Mesendoderm (in vitro differentiated cells): Measurements from ENCODE around the gene ATP13A1.

Experiments used
- DNase-seq: peaks from one replicate; pipeline ENCODE4 v3.0.0; 2013
- H2AK5ac ChIP-seq: 2 replicates; pipeline ENCODE4 v1.6.1; 2013; ENCODE audit warnings: low read length, inconsistent platforms
- H2BK120ac ChIP-seq: 2 replicates; pipeline ENCODE4 v1.6.1; 2013; ENCODE audit warnings: low read depth, mild to moderate bottlenecking, low read length, moderate library complexity, mixed read lengths
- H2BK15ac ChIP-seq: replicated peaks from 2 replicates; pipeline ENCODE4 v1.6.1; 2013; ENCODE audit warnings: low read depth, mild to moderate bottlenecking, moderate library complexity
- H2BK5ac ChIP-seq: 2 replicates; pipeline ENCODE4 v1.6.1; 2013; ENCODE audit warnings: low read length, inconsistent platforms
- H3K18ac ChIP-seq: 2 replicates; pipeline ENCODE4 v1.6.1; 2013; ENCODE audit warnings: mild to moderate bottlenecking, low read length, mixed read lengths
- H3K23ac ChIP-seq: one replicate; pipeline ENCODE4 v1.6.1; 2013; ENCODE audit warnings: low read length
- H3K27ac ChIP-seq: 2 replicates; pipeline ENCODE4 v1.5.1; 2013; ENCODE audit warnings: low read depth, mild to moderate bottlenecking, inconsistent platforms, low read length, moderate library complexity
- H3K27me3 ChIP-seq: 2 replicates; pipeline ENCODE4 v1.6.1; 2013; ENCODE audit warnings: low read length, control low read depth, mild to moderate bottlenecking, inconsistent platforms; ENCODE audit not compliant: insufficient read depth, poor library complexity
- H3K36me3 ChIP-seq: 2 replicates; pipeline ENCODE4 v1.6.1; 2013; ENCODE audit warnings: low read length, inconsistent platforms; ENCODE audit not compliant: control insufficient read depth, insufficient read depth
- H3K4ac ChIP-seq: one replicate; pipeline ENCODE4 v1.6.1; 2013; ENCODE audit warnings: low read depth, mild to moderate bottlenecking, low read length, moderate library complexity
- H3K4me1 ChIP-seq: 2 replicates; pipeline ENCODE4 v1.6.1; 2013; ENCODE audit warnings: low read depth, low read length, inconsistent platforms; ENCODE audit not compliant: control insufficient read depth
- H3K4me2 ChIP-seq: 2 replicates; pipeline ENCODE4 v1.6.1; 2013; ENCODE audit warnings: low read length
- H3K4me3 ChIP-seq: 2 replicates; pipeline ENCODE4 v1.5.1; 2013; ENCODE audit warnings: mild to moderate bottlenecking, low read length
- H3K56ac ChIP-seq: one replicate; pipeline ENCODE4 v1.6.1; 2013; ENCODE audit warnings: low read length
- H3K79me1 ChIP-seq: 2 replicates; pipeline ENCODE4 v1.6.1; 2013; ENCODE audit warnings: low read length, inconsistent platforms
- H3K79me2 ChIP-seq: 2 replicates; pipeline ENCODE4 v1.6.1; 2013; ENCODE audit warnings: mild to moderate bottlenecking, low read length; ENCODE audit not compliant: control insufficient read depth, insufficient read depth
- H3K9ac ChIP-seq: 2 replicates; pipeline ENCODE4 v1.6.1; 2013; ENCODE audit warnings: low read length, inconsistent platforms
- H4K5ac ChIP-seq: one replicate; pipeline ENCODE4 v1.6.1; 2013; ENCODE audit warnings: low read length
- H4K8ac ChIP-seq: one replicate; pipeline ENCODE4 v1.6.1; 2013; ENCODE audit warnings: low read depth, mild to moderate bottlenecking, control low read depth, low read length, moderate library complexity
- WGBS: extraction: QIAGEN DNeasy Blood & Tissue Kit; methylation state at CpG from one replicate; pipeline ENCODE4 v1.1.7; 2013; ENCODE audit warnings: low lambda C conversion rate, missing lambda C conversion rate; ENCODE audit not compliant: insufficient coverage; ENCODE audit errors: extremely low coverage; 5-methylcytosine and 5-hydroxymethylcytosine counted together

Gene ATP13A1

GRCh38 chr19:19627621-19628500 lies 35.6 kb downstream of the ATP13A1 start, which contains the start of gene LPAR2:
TSS of gene LPAR2 (minus strand) at chr19:19628220. CDS start at chr19:19627275, 945 bp downstream.
- peak within 1 kb of the TSS; percentile 81 for H3K4me3 ChIP-seq
- H3K18ac ChIP-seq = peak within 1 kb of the TSS; percentile 91
- H2BK15ac ChIP-seq = peak within 1 kb of the TSS; percentile 39
- H4K8ac ChIP-seq = no peak within 1 kb of the TSS
- H3K27ac ChIP-seq = peak within 1 kb of the TSS; percentile 91
- peak within 1 kb of the TSS; percentile 97 for H3K56ac ChIP-seq
- H2BK120ac ChIP-seq = no peak within 1 kb of the TSS
- peak within 1 kb of the TSS; percentile 66 for H3K23ac ChIP-seq
- no peak within 1 kb of the TSS for H4K5ac ChIP-seq
- peak within 1 kb of the TSS; percentile 97 for H2BK5ac ChIP-seq
- no peak within 1 kb of the TSS for H2AK5ac ChIP-seq
- H3K9ac ChIP-seq = peak within 1 kb of the TSS; percentile 92
- peak; percentile 81 for DNase-seq
- H3K79me1 ChIP-seq = peaks cover 11% of the 10 kb centered on the region
- H3K27me3 ChIP-seq = no peaks in the 10 kb centered on the region
- peaks cover 4% of the 10 kb centered on the region for H3K36me3 ChIP-seq
- H3K4me2 ChIP-seq = peak within 1 kb of the TSS; percentile 70
- H3K4me1 ChIP-seq = peaks cover 6% of the 10 kb centered on the region
- peak within 1 kb of the TSS; percentile 60 for H3K4ac ChIP-seq
- no peaks in the 10 kb centered on the region for H3K79me2 ChIP-seq
- no CpG with 5 or more reads among the region's 87 CpGs for WGBS

- H3K56ac ChIP-seq = peak overlapping the region; percentile 85
- no peak overlapping the region for H3K23ac ChIP-seq
- H3K79me1 ChIP-seq = peaks cover 11% of the 10 kb centered on the region
- H3K36me3 ChIP-seq = peaks cover 4% of the 10 kb centered on the region
- no peak overlapping the region for H2BK120ac ChIP-seq
- H3K4me1 ChIP-seq = peaks cover 6% of the 10 kb centered on the region
- H2BK15ac ChIP-seq = no peak overlapping the region
- peak overlapping the region; percentile 92 for H3K9ac ChIP-seq
- H3K4me2 ChIP-seq = peak overlapping the region; percentile 51
- H3K27ac ChIP-seq = no peak overlapping the region
- no peak overlapping the region for H3K4ac ChIP-seq
- H3K79me2 ChIP-seq = no peaks in the 10 kb centered on the region
- no CpG with 5 or more reads among the region's 48 CpGs for WGBS
- H3K27me3 ChIP-seq = no peaks in the 10 kb centered on the region
- no peak overlapping the region for H2BK5ac ChIP-seq
- no peak overlapping the region for H4K8ac ChIP-seq
- DNase-seq = no peak
- H3K18ac ChIP-seq = no peak overlapping the region
- no peak overlapping the region for H4K5ac ChIP-seq
- H3K4me3 ChIP-seq = peak overlapping the region; percentile 81
- H2AK5ac ChIP-seq = no peak overlapping the region
Measured at GRCh38 chr19:19626516-19627472, 36.7 kb downstream of the ATP13A1 start.

DNA sequence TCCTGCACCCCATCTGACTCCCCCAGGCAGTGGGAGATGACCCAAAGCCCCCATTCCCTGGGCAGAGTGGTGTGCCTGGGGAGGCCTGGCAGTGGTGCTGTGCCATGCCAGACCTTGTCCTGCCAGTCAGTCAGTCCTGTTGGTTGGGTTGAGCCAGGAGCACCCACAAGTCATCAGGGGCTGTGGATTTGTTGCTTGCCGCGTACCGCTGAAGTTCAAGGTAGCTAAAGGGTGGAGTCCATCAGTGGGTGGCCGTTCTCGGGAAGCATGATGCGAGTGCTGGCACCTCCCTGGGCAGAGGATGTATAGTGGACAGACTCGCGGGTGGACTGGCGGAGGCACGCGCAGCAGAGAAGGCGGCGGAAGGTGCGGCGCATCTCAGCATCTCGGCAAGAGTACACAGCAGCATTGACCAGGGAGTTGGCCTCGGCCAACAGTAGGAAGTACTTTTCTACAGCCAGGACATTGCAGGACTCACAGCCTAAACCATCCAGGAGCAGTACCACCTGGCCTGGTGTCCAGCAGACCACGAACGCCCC lies 39.4 kb downstream of the ATP13A1 start:
- Histone ChIP-seq H3K56ac (no peak overlapping the region), H3K4ac (no peak overlapping the region), H2BK5ac (no peak overlapping the region), H2BK15ac (no peak overlapping the region), H3K36me3 (peaks cover 4% of the 10 kb centered on the region), H3K79me2 (no peaks in the 10 kb centered on the region), H3K79me1 (peaks cover 11% of the 10 kb centered on the region), H3K4me2 (no peak overlapping the region), H2AK5ac (no peak overlapping the region), H4K8ac (no peak overlapping the region), H3K4me1 (peaks cover 6% of the 10 kb centered on the region), H3K4me3 (no peak overlapping the region), H3K18ac (no peak overlapping the region), H4K5ac (no peak overlapping the region), H3K9ac (no peak overlapping the region), H3K27me3 (no peaks in the 10 kb centered on the region), H2BK120ac (no peak overlapping the region), H3K27ac (no peak overlapping the region), H3K23ac (no peak overlapping the region)
- no peak for DNase-seq
- no CpG with 5 or more reads among the region's 19 CpGs for WGBS

GRCh38 chr19:19623383-19623782 lies 40.1 kb downstream of the ATP13A1 start:
- no peak overlapping the region for H4K5ac ChIP-seq
- no peak overlapping the region for H3K23ac ChIP-seq
- no peaks in the 10 kb centered on the region for H3K27me3 ChIP-seq
- H3K79me2 ChIP-seq = no peaks in the 10 kb centered on the region
- no peak overlapping the region for H3K4me2 ChIP-seq
- H3K4me1 ChIP-seq = peaks cover 6% of the 10 kb centered on the region
- H3K9ac ChIP-seq = no peak overlapping the region
- H3K4me3 ChIP-seq = no peak overlapping the region
- H3K56ac ChIP-seq = no peak overlapping the region
- no peak overlapping the region for H2AK5ac ChIP-seq
- WGBS = no CpG with 5 or more reads among the region's 5 CpGs
- H3K4ac ChIP-seq = no peak overlapping the region
- DNase-seq = no peak
- H2BK5ac ChIP-seq = no peak overlapping the region
- H3K79me1 ChIP-seq = peaks cover 11% of the 10 kb centered on the region
- no peak overlapping the region for H3K27ac ChIP-seq
- no peak overlapping the region for H3K18ac ChIP-seq
- H2BK15ac ChIP-seq = no peak overlapping the region
- no peak overlapping the region for H2BK120ac ChIP-seq
- no peak overlapping the region for H4K8ac ChIP-seq
- H3K36me3 ChIP-seq = peaks cover 4% of the 10 kb centered on the region

DNA sequence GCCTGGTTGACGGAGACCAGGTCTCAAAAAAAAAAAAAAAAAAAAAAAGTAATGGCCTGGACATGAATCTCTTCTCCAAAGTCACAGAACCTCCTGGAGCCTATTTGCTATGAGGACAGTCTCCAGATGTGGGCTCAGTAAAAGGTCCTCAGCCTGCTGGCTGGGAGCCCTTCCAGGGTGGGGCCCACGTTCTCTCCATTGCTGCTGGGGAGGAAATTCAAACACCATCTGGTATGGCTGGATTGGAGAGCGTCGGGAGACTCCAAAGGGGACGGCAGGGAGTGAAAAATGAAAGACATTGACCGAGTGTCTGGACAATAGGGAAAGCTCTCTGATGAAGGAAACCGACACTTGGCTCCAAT lies 43.6 kb downstream of the ATP13A1 start:
- Histone ChIP-seq H2BK15ac (no peak overlapping the region), H2BK5ac (no peak overlapping the region), H3K4me3 (no peak overlapping the region), H3K18ac (no peak overlapping the region), H2AK5ac (no peak overlapping the region), H2BK120ac (no peak overlapping the region), H3K56ac (no peak overlapping the region), H3K9ac (no peak overlapping the region), H3K23ac (no peak overlapping the region), H4K5ac (no peak overlapping the region), H3K4ac (no peak overlapping the region), H3K4me2 (no peak overlapping the region), H3K27me3 (no peaks in the 10 kb centered on the region), H3K79me2 (no peaks in the 10 kb centered on the region), H3K4me1 (no peaks in the 10 kb centered on the region), H3K36me3 (peaks cover 4% of the 10 kb centered on the region), H3K27ac (no peak overlapping the region), H4K8ac (no peak overlapping the region), H3K79me1 (peaks cover 3% of the 10 kb centered on the region)
- no CpG with 5 or more reads among the region's 7 CpGs for WGBS
- DNase-seq = no peak
